ENCODE measurements around the gene DYNLT1. TPM values are rescaled to one million over a fixed set of nuclear protein-coding genes. Genes with fewer than 3 reads are reported as not detected.
"Not testable (repeated sequence)": the region's sequence is repeated elsewhere in the genome, so short reads cannot be mapped to it uniquely, and the experiment has no call there.

Gene DYNLT1
- total and polyA plus RNA-seq, 7 donors, result 68.7 to 457 (median 118) TPM

GRCh38 chr6:158608221-158608620 lies 36.3 kb downstream of the DYNLT1 start:
- H3K4me1 ChIP-seq, result no peaks in the 10 kb centered on the region
- no peak overlapping the region for H3K4me3 ChIP-seq
- no peak overlapping the region for H3K27ac ChIP-seq
- H3K27me3 ChIP-seq, result no peaks in the 10 kb centered on the region
- no peaks in the 10 kb centered on the region for H3K9me3 ChIP-seq
- DNase-seq, result no peak
- 96% methylated on average over 12 of the region's 12 CpGs for WGBS, 2 donors
- H3K36me3 ChIP-seq, result peaks cover 4 to 73% (median 19%) of the 10 kb centered on the region in 4 donors
- intact Hi-C loops (cut with DNase I), result no loop called here
- TF ChIP-seq POLR2A (IDR thresholded peaks at IDR 0.05) (no peak), POLR2AphosphoS5 (IDR thresholded peaks at IDR 0.05) (no peak), CTCF (IDR thresholded peaks at IDR 0.05) (no peak), EP300 (IDR thresholded peaks at IDR 0.05) (no peak)

- Histone ChIP-seq H3K27ac (no peak overlapping the region), H3K36me3 (peaks cover 4 to 66% (median 19%) of the 10 kb centered on the region in 4 donors), H3K4me3 (no peak overlapping the region), H3K27me3 (no peaks in the 10 kb centered on the region), H3K9me3 (no peaks in the 10 kb centered on the region), H3K4me1 (no peaks in the 10 kb centered on the region)
- TF ChIP-seq POLR2AphosphoS5 (IDR thresholded peaks at IDR 0.05), result no peak
- TF ChIP-seq EP300 (IDR thresholded peaks at IDR 0.05), result no peak
- no peak for TF ChIP-seq POLR2A (IDR thresholded peaks at IDR 0.05)
- no peak for TF ChIP-seq CTCF (IDR thresholded peaks at IDR 0.05)
- intact Hi-C loops (cut with DNase I), result no loop called here
- WGBS, 2 donors, result 93 to 94% methylated on average over 14 of the region's 14 CpGs
- no peak for DNase-seq
Observed at GRCh38 chr6:158607411-158608170, 37.0 kb downstream of the DYNLT1 start.

GRCh38 chr6:158606935-158607334 lies 37.6 kb downstream of the DYNLT1 start:
- no peak for TF ChIP-seq POLR2A (IDR thresholded peaks at IDR 0.05)
- TF ChIP-seq EP300 (IDR thresholded peaks at IDR 0.05), result no peak
- no peak for TF ChIP-seq CTCF (IDR thresholded peaks at IDR 0.05)
- TF ChIP-seq POLR2AphosphoS5 (IDR thresholded peaks at IDR 0.05), result no peak
- WGBS, 2 donors, result 94 to 98% methylated on average over 7 of the region's 7 CpGs
- no peak overlapping the region for H3K4me3 ChIP-seq
- no peaks in the 10 kb centered on the region for H3K4me1 ChIP-seq
- no peaks in the 10 kb centered on the region for H3K27me3 ChIP-seq
- intact Hi-C loops (cut with DNase I), result no loop called here
- H3K27ac ChIP-seq, result no peak overlapping the region
- H3K36me3 ChIP-seq, result peaks cover 4 to 64% (median 19%) of the 10 kb centered on the region in 4 donors
- no peaks in the 10 kb centered on the region for H3K9me3 ChIP-seq
- DNase-seq, result no peak

GRCh38 chr6:158606011-158606410 lies 38.5 kb downstream of the DYNLT1 start:
- H3K27me3 ChIP-seq, result not testable (repeated sequence)

GRCh38 chr6:158605266-158605878 lies 39.2 kb downstream of the DYNLT1 start:
- Histone ChIP-seq H3K27me3 (no peaks in the 10 kb centered on the region), H3K4me3 (no peak overlapping the region), H3K9me3 (no peaks in the 10 kb centered on the region), H3K4me1 (no peaks in the 10 kb centered on the region), H3K27ac (no peak overlapping the region), H3K36me3 (peaks cover 0 to 50% (median 18%) of the 10 kb centered on the region in 4 donors)
- TF ChIP-seq POLR2AphosphoS5 (IDR thresholded peaks at IDR 0.05), result no peak
- TF ChIP-seq CTCF (IDR thresholded peaks at IDR 0.05), result peak; percentile 26 to 74 (median 72)
- DNase-seq, result no peak
- WGBS, 2 donors, result 41 to 49% methylated on average over 13 of the region's 13 CpGs
- intact Hi-C loops (cut with DNase I), result loop anchor here (2.0 kb wide), 1 partner anchor 387 kb away; no protein-coding TSS in a partner anchor

More at GRCh38 chr6:158606011-158606410, 38.5 kb downstream of the DYNLT1 start:
- H3K9me3 ChIP-seq; H3K4me3 ChIP-seq; H3K27ac ChIP-seq; DNase-seq; intact Hi-C loops (cut with DNase I); H3K4me1 ChIP-seq: not testable (repeated sequence)
- WGBS, 2 donors, result 83 to 96% methylated on average over 15 of the region's 15 CpGs
- peaks cover 0 to 57% (median 19%) of the 10 kb centered on the region in 4 donors for H3K36me3 ChIP-seq
